Upper lobe of left lung (tissue), 6 donors: ENCODE measurements around the gene CATSPERB. TPM values are rescaled to one million over a fixed set of nuclear protein-coding genes. Genes with fewer than 3 reads are reported as not detected.

Source experiments
- ATAC-seq, 2 donors: fragments of 200-7000 bp; cut with Tn5 transposase; one replicate each; pipeline ENCODE4 v1.9.1; 2022; ENCODE audit warnings: mild to moderate bottlenecking in 2 of 2, moderate library complexity in 2 of 2; ENCODE audit not compliant: low FRiP score in 2 of 2
- DNase-seq, 2 donors: peaks; one replicate each; pipeline ENCODE4 v3.0.0-alpha.2; 2019 to 2020
- H3K27ac ChIP-seq, 4 donors: fragments of 200-600 bp; sonication (generic); one replicate each; pipeline ENCODE4 v1.5.1; 2016 to 2019
- H3K27me3 ChIP-seq, 4 donors: fragments of 200-600 bp; sonication (generic); one replicate each; pipeline ENCODE4 v1.5.1; 2017 to 2019
- H3K36me3 ChIP-seq, 4 donors: fragments of 200-600 bp; sonication (generic); one replicate each; pipeline ENCODE4 v1.5.1; 2016 to 2019
- H3K4me1 ChIP-seq, 4 donors: fragments of 200-600 bp; sonication (generic); one replicate each; pipeline ENCODE4 v1.5.1; 2018 to 2019
- H3K4me3 ChIP-seq, 4 donors: fragments of 200-600 bp; sonication (generic); one replicate each; pipeline ENCODE4 v1.5.1; 2017 to 2019; ENCODE audit warnings: mild to moderate bottlenecking in 2 of 4, moderate library complexity in 1 of 4
- H3K9me3 ChIP-seq, 4 donors: fragments of 200-600 bp; sonication (generic); one replicate each; pipeline ENCODE4 v1.5.1; 2018 to 2019
- EP300 ChIP-seq, 4 donors: sonication (generic); formaldehyde crosslinking; IDR thresholded peaks; one replicate each; pipeline ENCODE4 v1.5.1; 2017; ENCODE audit warnings: antibody characterized with exemption in 4 of 4, control low read depth in 2 of 4
- POLR2A ChIP-seq, 4 donors: fragments of 450-650 bp; IDR thresholded peaks; one replicate each; pipeline ENCODE4 v1.5.1; 2016 to 2017; ENCODE audit warnings: antibody characterized with exemption in 4 of 4, mild to moderate bottlenecking in 2 of 4
- POLR2AphosphoS5 ChIP-seq, 2 donors: sonication (generic); formaldehyde crosslinking; IDR thresholded peaks; one replicate each; pipeline ENCODE4 v1.5.1; 2017; ENCODE audit warnings: antibody characterized with exemption in 2 of 2
- WGBS, 2 donors: methylation state at CpG; one replicate each; pipeline ENCODE4 v1.1.5; 2017 to 2018; 5-methylcytosine and 5-hydroxymethylcytosine counted together
- total RNA-seq, 6 donors: library from RNA; depleted of rRNA in 4 of 6; stranded (reverse); fragments of >200 nt in 4 of 6; gene quantifications; one replicate each; pipeline versions ENCODE4 v1.1.0 to v1.2.1, GENCODE V29; 2016 to 2021
- TF ChIP-seq, protein P1 (sequence below), 6 experiments: fragments of 450-650 bp in 4 of 6; fragments of 200-600 bp in 2 of 6; sonication (generic) in 2 of 6; IDR thresholded peaks; one replicate each; pipeline ENCODE4 v1.5.1; 2016 to 2019; ENCODE audit warnings: antibody characterized with exemption in 6 of 6
- donor health status: DM: no; HTN: no; CAD: no; lungs with moderate emphysema.
- donor health status: DM: no; HTN: yes; CAD: no; lungs with severe emphysema.

Gene CATSPERB
- total RNA-seq, 6 donors from 2014 or later: 0.63 to 16.8 (median 3.9) TPM

DNA sequence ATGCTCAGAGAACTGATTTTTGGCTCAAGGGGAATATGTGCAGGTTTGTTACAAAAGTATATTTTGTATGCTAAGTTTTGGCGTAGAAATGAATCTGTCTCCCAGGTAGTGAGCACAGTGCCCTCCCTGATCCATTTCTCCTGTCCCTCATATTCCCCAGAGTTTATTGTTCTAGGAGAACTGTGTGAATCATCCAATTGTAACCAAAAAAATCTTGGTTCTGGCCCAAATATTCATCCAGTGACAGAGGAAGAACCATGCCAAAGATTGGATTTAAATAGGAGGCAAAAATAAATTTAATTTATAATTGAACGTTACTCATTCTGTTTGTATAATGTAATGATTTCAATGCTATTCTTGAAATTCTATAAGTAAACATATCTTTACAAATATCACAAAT lies 4.8 kb downstream of the CATSPERB start:
- 89 to 90% methylated on average over 2 of the region's 2 CpGs for WGBS, 2 donors
- Histone ChIP-seq H3K4me3 (no peak overlapping the region), H3K27me3 (no peaks in the 10 kb centered on the region), H3K9me3 (no peaks in the 10 kb centered on the region), H3K36me3 (no peaks in the 10 kb centered on the region), H3K27ac (no peak overlapping the region), H3K4me1 (no peaks in the 10 kb centered on the region)
- ATAC-seq (no peak), DNase-seq (no peak)
- TF ChIP-seq POLR2AphosphoS5 (IDR thresholded peaks at IDR 0.05) (no peak), EP300 (IDR thresholded peaks at IDR 0.05) (no peak), POLR2A (IDR thresholded peaks at IDR 0.05) (no peak)
- TF ChIP-seq, protein P1, sequence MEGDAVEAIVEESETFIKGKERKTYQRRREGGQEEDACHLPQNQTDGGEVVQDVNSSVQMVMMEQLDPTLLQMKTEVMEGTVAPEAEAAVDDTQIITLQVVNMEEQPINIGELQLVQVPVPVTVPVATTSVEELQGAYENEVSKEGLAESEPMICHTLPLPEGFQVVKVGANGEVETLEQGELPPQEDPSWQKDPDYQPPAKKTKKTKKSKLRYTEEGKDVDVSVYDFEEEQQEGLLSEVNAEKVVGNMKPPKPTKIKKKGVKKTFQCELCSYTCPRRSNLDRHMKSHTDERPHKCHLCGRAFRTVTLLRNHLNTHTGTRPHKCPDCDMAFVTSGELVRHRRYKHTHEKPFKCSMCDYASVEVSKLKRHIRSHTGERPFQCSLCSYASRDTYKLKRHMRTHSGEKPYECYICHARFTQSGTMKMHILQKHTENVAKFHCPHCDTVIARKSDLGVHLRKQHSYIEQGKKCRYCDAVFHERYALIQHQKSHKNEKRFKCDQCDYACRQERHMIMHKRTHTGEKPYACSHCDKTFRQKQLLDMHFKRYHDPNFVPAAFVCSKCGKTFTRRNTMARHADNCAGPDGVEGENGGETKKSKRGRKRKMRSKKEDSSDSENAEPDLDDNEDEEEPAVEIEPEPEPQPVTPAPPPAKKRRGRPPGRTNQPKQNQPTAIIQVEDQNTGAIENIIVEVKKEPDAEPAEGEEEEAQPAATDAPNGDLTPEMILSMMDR (IDR thresholded peaks at IDR 0.05): no peak

DNA sequence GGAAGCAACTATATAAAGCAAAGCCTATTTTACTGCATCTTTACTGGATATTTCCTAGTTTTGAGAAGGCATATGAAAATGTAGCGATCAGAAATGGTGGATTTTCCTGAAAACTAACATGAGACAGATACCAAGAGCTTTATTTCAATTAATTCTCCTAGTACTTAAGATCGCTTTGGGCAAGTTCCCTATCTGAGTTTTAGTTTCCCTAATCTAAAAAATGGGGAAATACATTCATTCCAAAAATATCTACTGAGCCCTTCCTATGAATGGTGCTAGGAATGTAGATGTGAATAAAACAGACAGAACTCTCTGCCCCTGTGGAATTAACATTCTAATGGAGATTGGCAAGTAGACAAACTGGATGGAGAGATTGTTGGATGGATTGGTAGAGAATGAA lies 8.4 kb downstream of the CATSPERB start:
- Histone ChIP-seq H3K4me1 (no peaks in the 10 kb centered on the region), H3K9me3 (no peaks in the 10 kb centered on the region)
- ATAC-seq: no peak

DNA sequence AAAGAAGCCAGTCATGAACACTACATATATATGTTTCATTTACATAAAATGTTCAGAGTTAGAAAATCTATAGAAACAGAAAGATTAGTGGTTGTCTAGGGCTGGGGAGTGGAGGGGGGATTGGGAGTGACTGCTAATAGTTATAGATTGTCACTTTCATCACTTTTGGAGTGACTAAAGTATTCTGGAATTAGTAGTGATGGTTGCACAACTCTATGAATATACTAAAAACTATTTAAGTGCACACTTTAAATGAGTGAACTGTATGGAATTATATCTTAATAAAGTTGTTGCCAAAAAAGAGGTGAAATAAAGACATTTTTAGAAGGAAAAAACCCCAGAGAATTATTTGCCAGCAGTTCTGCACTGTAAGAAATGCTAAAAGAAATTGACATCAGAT lies 9.5 kb downstream of the CATSPERB start:
- H3K27ac ChIP-seq: no peak overlapping the region
- TF ChIP-seq, protein P1 (IDR thresholded peaks at IDR 0.05): no peak
- no peak for TF ChIP-seq EP300 (IDR thresholded peaks at IDR 0.05)
- TF ChIP-seq POLR2A (IDR thresholded peaks at IDR 0.05): no peak
- no peak for TF ChIP-seq POLR2AphosphoS5 (IDR thresholded peaks at IDR 0.05)
- DNase-seq (no peak), ATAC-seq (no peak)
- H3K36me3 ChIP-seq: no peaks in the 10 kb centered on the region
- H3K4me1 ChIP-seq: no peaks in the 10 kb centered on the region
- no peaks in the 10 kb centered on the region for H3K27me3 ChIP-seq
- H3K9me3 ChIP-seq: no peaks in the 10 kb centered on the region
- H3K4me3 ChIP-seq: no peak overlapping the region

More for the DNA sequence above, 8.4 kb downstream of the CATSPERB start:
- TF ChIP-seq, protein P1 (IDR thresholded peaks at IDR 0.05): no peak
- no peak for TF ChIP-seq POLR2AphosphoS5 (IDR thresholded peaks at IDR 0.05)
- TF ChIP-seq POLR2A (IDR thresholded peaks at IDR 0.05): no peak
- TF ChIP-seq EP300 (IDR thresholded peaks at IDR 0.05): no peak
- 83 to 89% methylated on average over 2 of the region's 2 CpGs for WGBS, 2 donors
- Histone ChIP-seq H3K36me3 (no peaks in the 10 kb centered on the region), H3K27ac (no peak overlapping the region), H3K27me3 (no peaks in the 10 kb centered on the region), H3K4me3 (no peak overlapping the region)
- DNase-seq: no peak

DNA sequence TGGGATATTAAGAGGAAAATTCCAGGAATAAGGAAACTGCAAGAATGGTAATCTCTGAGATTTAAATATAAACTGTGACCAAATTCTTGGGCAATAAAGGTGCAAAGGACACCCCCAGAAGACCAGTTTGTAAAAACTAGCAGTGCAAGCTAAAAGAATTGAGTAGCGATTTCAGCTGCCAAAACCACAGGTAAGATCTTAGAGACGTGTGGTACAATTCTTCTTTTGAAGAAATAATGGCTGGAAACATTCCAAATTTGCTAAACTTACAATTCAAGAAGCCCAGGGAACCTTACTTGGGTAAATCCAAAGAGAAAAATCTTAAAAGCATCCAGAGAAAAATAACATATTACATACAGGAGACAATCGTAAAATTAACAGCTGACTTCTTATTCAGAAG lies 12.0 kb downstream of the CATSPERB start:
- Histone ChIP-seq H3K4me3 (no peak overlapping the region), H3K9me3 (no peaks in the 10 kb centered on the region), H3K27me3 (no peaks in the 10 kb centered on the region), H3K36me3 (no peaks in the 10 kb centered on the region), H3K27ac (no peak overlapping the region), H3K4me1 (no peaks in the 10 kb centered on the region)
- TF ChIP-seq POLR2AphosphoS5 (IDR thresholded peaks at IDR 0.05): no peak
- ATAC-seq (no peak), DNase-seq (no peak)
- 65 to 68% methylated on average over 3 of the region's 3 CpGs for WGBS, 2 donors

DNA sequence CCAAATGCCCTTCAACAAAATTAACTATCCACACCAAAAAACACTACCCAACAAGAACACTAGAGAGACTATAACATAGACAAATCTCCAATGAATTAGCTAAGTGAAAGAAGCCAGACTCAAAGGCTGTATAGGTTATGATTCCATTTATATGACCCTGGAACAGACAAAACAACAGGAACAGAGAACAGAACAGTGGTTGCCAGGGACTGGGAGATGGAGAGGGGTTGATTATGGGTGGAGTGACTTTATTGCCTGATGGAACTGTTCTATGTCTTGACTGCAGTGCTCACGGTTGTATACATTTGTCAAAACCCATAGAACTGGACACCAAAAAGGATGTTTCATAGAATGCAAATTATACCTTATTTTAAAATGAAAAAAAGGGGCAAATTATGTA lies 14.9 kb downstream of the CATSPERB start:
- Histone ChIP-seq H3K36me3 (no peaks in the 10 kb centered on the region), H3K4me1 (no peaks in the 10 kb centered on the region), H3K27ac (no peak overlapping the region), H3K27me3 (no peaks in the 10 kb centered on the region), H3K9me3 (no peaks in the 10 kb centered on the region), H3K4me3 (no peak overlapping the region)
- ATAC-seq (no peak), DNase-seq (no peak)
- TF ChIP-seq, protein P1 (IDR thresholded peaks at IDR 0.05): no peak
- TF ChIP-seq POLR2AphosphoS5 (IDR thresholded peaks at IDR 0.05) (no peak), EP300 (IDR thresholded peaks at IDR 0.05) (no peak), POLR2A (IDR thresholded peaks at IDR 0.05) (no peak)
- WGBS, 2 donors: 91 to 93% methylated on average over 1 of the region's 1 CpG
